DND-41 (cell line): ENCODE data around the gene IL1RAPL2.

Source experiments
- ATAC-seq: fragments of 200-7000 bp; cut with Tn5 transposase; 3 replicates; pipeline ENCODE4 v1.9.1; 2021; ENCODE audit warnings: low read depth; ENCODE audit not compliant: insufficient read depth
- DNase-seq: peaks from one replicate; pipeline ENCODE4 v3.0.0-alpha.2; 2020
- H2AFZ ChIP-seq: 2 replicates; pipeline ENCODE4 v1.6.0; 2012; ENCODE audit warnings: low read depth, low read length
- H3K27ac ChIP-seq: 2 replicates; pipeline ENCODE4 v1.5.1; 2012; ENCODE audit warnings: low read length, inconsistent platforms
- H3K27me3 ChIP-seq: fragments of 200-600 bp; sonication (generic); 2 replicates; pipeline ENCODE4 v1.6.0; 2012; ENCODE audit warnings: low read length, mild to moderate bottlenecking, inconsistent platforms; ENCODE audit not compliant: insufficient read depth, poor library complexity
- H3K36me3 ChIP-seq: 2 replicates; pipeline ENCODE4 v1.5.1; 2012; ENCODE audit warnings: low read length, inconsistent platforms; ENCODE audit not compliant: insufficient read depth
- H3K4me1 ChIP-seq: 2 replicates; pipeline ENCODE4 v1.5.1; 2012; ENCODE audit warnings: mild to moderate bottlenecking, low read length; ENCODE audit not compliant: insufficient read depth
- H3K4me2 ChIP-seq: 2 replicates; pipeline ENCODE4 v1.6.0; 2012; ENCODE audit warnings: mild to moderate bottlenecking, moderate library complexity, low read length, inconsistent platforms; ENCODE audit not compliant: insufficient read depth
- H3K4me3 ChIP-seq, 2 experiments: fragments of 200-600 bp in 1 of 2; shearing (Covaris generic) in 1 of 2; 2 replicates each; pipeline ENCODE4 v1.5.1; 2012 to 2016; ENCODE audit warnings: inconsistent platforms in 2 of 2, low read length in 2 of 2, mild to moderate bottlenecking in 2 of 2, low read depth in 1 of 2, moderate library complexity in 1 of 2
- H3K79me2 ChIP-seq: 2 replicates; pipeline ENCODE4 v1.6.0; 2012; ENCODE audit warnings: low read length, inconsistent platforms; ENCODE audit not compliant: insufficient read depth
- H3K9ac ChIP-seq: 2 replicates; pipeline ENCODE4 v1.6.0; 2012; ENCODE audit warnings: low read depth, mild to moderate bottlenecking, inconsistent platforms, low read length, moderate library complexity
- H3K9me3 ChIP-seq: 2 replicates; pipeline ENCODE4 v1.5.1; 2012; ENCODE audit warnings: low read length, moderate library complexity, mild to moderate bottlenecking, inconsistent platforms; ENCODE audit not compliant: insufficient read depth, severe bottlenecking
- H4K20me1 ChIP-seq: 2 replicates; pipeline ENCODE4 v1.6.0; 2012; ENCODE audit warnings: low read length; ENCODE audit not compliant: insufficient read depth
- CTCF ChIP-seq: IDR thresholded peaks from 2 replicates; pipeline ENCODE4 v1.5.1; 2012; ENCODE audit warnings: borderline replicate concordance, low read length, moderate library complexity, mild to moderate bottlenecking; ENCODE audit not compliant: poor library complexity, severe bottlenecking; ENCODE audit errors: extremely low read depth
- EZH2 ChIP-seq: IDR thresholded peaks from 3 replicates; pipeline ENCODE4 v1.6.1; 2012; ENCODE audit warnings: borderline replicate concordance, low read depth, mild to moderate bottlenecking, moderate library complexity, low read length, inconsistent platforms; ENCODE audit not compliant: severe bottlenecking

The IL1RAPL2 gene

DNA sequence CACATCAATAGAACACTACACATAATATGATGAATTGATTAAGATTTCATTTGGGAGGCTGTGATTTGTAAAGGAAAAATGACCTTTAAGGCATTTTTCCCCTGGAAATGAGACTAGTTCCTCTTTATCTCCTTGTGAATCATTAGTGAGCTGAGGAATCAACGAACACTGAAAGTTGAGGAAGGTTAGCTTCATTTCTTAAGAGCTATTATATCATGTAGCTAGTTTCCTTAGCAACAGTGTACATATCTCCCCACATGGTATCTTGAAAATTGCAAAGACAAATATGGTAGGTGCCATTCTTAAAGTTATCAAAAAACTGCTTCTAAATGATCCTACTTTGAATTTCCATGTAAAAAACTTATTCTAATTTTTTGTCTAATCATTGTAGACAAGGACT lies 1128.8 kb downstream of the IL1RAPL2 start:
- Histone ChIP-seq H3K9ac (no peak overlapping the region), H3K9me3 (no peaks in the 10 kb centered on the region), H3K79me2 (no peaks in the 10 kb centered on the region), H3K27ac (no peak overlapping the region), H4K20me1 (no peaks in the 10 kb centered on the region), H3K27me3 (no peaks in the 10 kb centered on the region), H3K36me3 (no peaks in the 10 kb centered on the region), H2AFZ (no peak overlapping the region), H3K4me2 (no peak overlapping the region), H3K4me1 (no peaks in the 10 kb centered on the region), H3K4me3 (no peak overlapping the region)
- no peak for TF ChIP-seq CTCF
- TF ChIP-seq EZH2 = no peak
- ATAC-seq = no peak
- no peak for DNase-seq

DNA sequence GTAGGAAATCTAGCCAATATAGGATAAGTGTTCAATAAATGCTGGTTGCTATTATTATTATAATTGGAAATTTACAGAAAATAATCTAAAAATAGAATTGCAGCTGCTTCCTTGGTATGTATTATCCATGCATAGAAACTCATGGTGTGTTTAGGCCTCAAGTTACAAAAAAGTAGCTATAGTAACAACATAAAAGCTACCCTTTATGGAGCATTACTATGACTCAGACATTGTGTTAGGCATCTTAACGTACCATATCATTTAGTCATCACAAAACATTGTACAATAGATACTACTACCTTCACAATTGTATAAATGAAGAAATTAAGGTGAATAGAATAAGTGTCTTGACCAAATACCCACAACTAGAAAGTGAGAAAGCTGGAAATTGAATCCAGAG lies 1129.5 kb downstream of the IL1RAPL2 start:
- no peaks in the 10 kb centered on the region for H3K27me3 ChIP-seq
- no peaks in the 10 kb centered on the region for H3K36me3 ChIP-seq
- TF ChIP-seq CTCF (no peak), EZH2 (no peak)
- H3K79me2 ChIP-seq = no peaks in the 10 kb centered on the region
- H3K4me3 ChIP-seq = no peak overlapping the region
- H2AFZ ChIP-seq = no peak overlapping the region
- no peak overlapping the region for H3K9ac ChIP-seq
- H3K4me2 ChIP-seq = no peak overlapping the region
- H3K4me1 ChIP-seq = no peaks in the 10 kb centered on the region
- H3K9me3 ChIP-seq = no peaks in the 10 kb centered on the region
- DNase-seq (no peak), ATAC-seq (no peak)
- H4K20me1 ChIP-seq = no peaks in the 10 kb centered on the region
- H3K27ac ChIP-seq = no peak overlapping the region

DNA sequence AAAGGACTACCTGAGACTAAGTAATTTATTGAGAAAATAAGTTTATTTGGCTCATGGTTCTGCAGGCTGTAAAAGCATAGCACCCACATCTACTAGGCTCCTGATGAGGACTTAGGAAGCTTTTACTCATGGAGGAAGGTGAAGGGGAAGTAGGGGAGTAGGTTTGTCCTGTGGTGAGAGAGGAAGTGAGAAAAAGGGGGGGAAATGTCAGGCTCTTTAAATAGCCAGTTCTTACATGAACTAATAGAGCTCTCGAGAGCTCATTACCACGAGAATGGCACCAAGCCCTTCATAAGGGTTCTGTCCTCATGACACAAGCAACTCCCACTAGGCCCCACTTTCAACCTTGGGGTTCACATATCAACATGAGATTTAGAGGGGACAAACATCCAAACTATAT lies 1130.9 kb downstream of the IL1RAPL2 start:
- H3K9ac ChIP-seq = no peak overlapping the region
- no peaks in the 10 kb centered on the region for H3K27me3 ChIP-seq
- H4K20me1 ChIP-seq = no peaks in the 10 kb centered on the region
- H3K4me1 ChIP-seq = no peaks in the 10 kb centered on the region
- no peaks in the 10 kb centered on the region for H3K9me3 ChIP-seq
- H3K4me3 ChIP-seq = no peak overlapping the region
- TF ChIP-seq EZH2 = no peak
- no peak for TF ChIP-seq CTCF
- DNase-seq (no peak), ATAC-seq (no peak)
- no peaks in the 10 kb centered on the region for H3K79me2 ChIP-seq
- no peak overlapping the region for H2AFZ ChIP-seq
- H3K27ac ChIP-seq = no peak overlapping the region
- no peak overlapping the region for H3K4me2 ChIP-seq
- H3K36me3 ChIP-seq = no peaks in the 10 kb centered on the region
